ENCODE results near the gene TLR8.

Gene TLR8

DNA sequence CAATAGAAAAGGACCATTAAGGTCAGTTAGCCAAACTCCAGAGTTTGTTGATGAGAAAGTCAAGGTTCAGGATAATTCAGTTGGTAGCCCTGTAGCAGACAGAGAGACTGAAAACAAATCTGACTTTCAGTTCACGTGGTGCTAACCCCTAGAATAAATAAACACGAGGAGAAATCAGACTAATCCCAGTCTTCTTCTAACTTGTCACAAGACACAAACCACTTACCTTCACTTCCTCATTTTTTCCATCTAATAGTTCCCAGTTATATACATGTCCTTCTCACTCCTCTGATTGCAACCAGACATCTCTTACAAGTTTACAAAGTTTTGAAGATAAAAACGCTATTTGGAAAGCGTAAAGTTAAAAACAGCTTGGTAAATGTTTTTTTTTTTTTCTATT, 31.8 kb upstream of the TLR8 start:
- no peak overlapping the region for H3K4me3 ChIP-seq (ENCODE audit: low read depth, low read length)
- TF ChIP-seq, protein P1, sequence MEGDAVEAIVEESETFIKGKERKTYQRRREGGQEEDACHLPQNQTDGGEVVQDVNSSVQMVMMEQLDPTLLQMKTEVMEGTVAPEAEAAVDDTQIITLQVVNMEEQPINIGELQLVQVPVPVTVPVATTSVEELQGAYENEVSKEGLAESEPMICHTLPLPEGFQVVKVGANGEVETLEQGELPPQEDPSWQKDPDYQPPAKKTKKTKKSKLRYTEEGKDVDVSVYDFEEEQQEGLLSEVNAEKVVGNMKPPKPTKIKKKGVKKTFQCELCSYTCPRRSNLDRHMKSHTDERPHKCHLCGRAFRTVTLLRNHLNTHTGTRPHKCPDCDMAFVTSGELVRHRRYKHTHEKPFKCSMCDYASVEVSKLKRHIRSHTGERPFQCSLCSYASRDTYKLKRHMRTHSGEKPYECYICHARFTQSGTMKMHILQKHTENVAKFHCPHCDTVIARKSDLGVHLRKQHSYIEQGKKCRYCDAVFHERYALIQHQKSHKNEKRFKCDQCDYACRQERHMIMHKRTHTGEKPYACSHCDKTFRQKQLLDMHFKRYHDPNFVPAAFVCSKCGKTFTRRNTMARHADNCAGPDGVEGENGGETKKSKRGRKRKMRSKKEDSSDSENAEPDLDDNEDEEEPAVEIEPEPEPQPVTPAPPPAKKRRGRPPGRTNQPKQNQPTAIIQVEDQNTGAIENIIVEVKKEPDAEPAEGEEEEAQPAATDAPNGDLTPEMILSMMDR (IDR thresholded peaks at IDR 0.05; ENCODE audit: low read depth, low read length), result no peak

DNA sequence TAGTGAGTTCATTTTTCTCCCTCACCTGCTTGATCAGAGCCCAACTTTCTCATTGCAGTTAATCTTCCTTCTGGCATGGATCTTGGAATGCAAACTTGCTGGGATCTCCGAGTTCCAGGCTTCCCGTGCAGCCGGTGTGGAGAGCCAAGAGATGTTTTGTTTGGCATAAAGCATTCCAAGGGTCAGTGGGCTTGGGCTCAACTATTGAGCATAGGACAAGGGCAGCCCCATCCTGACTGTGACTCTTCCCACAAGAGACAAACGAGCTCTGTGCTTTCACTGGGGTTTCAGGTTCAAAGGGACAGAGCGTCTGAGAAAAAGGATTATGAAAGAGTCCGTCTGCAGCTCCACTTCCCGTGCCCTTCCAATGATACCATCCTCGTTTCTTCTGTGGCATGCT, 29.0 kb upstream of the TLR8 start:
- TF ChIP-seq, protein P1 (IDR thresholded peaks at IDR 0.05; ENCODE audit: low read depth, low read length), result no peak
- H3K4me3 ChIP-seq (ENCODE audit: low read depth, low read length), result no peak overlapping the region

DNA sequence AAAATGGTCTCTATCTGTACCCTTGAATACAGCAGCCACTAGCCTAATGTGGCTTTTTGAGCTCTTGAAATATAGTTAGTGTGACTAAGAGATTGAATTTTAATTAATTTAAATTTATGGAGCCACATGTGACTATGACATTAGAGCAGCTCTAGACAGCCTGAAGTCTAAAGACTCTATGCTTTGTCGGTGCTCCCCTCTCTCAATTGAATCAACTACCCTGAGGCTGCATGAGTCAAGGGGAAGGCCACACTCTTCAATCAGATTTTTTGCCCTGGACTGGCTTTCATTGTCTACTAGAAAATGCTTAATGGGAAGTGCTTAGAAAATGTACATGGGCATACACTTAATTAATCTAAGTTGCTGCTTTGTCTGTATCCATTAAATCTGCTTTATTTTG, 27.9 kb upstream of the TLR8 start:
- no peak overlapping the region for H3K4me3 ChIP-seq (ENCODE audit: low read depth, low read length)
- TF ChIP-seq, protein P1 (IDR thresholded peaks at IDR 0.05; ENCODE audit: low read depth, low read length), result no peak

DNA sequence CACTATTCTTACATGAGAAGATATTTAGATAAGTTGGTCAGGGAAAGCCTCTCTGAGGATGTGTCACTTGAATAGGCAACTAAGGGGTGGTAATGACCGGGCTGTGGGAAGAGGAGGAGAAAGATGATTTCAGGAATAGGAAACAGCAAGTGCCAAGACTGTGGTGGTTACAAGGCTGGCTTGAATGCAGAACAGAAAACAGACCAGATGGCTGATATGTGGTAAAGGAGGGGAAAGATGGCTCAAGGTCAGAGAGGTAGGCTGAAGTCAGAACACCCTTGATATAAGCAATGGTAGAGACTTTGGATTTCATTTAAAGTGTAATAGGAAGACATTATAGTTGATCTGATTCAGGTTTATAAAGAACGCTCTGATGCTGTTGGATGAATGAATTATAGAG, 24.5 kb upstream of the TLR8 start:
- H3K4me3 ChIP-seq (ENCODE audit: low read depth, low read length), result no peak overlapping the region
- TF ChIP-seq, protein P1 (IDR thresholded peaks at IDR 0.05; ENCODE audit: low read depth, low read length), result no peak

DNA sequence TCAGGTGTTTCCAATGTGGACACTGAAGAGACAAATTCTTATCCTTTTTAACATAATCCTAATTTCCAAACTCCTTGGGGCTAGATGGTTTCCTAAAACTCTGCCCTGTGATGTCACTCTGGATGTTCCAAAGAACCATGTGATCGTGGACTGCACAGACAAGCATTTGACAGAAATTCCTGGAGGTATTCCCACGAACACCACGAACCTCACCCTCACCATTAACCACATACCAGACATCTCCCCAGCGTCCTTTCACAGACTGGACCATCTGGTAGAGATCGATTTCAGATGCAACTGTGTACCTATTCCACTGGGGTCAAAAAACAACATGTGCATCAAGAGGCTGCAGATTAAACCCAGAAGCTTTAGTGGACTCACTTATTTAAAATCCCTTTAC, 20.9 kb upstream of the TLR8 start:
- TF ChIP-seq, protein P1 (IDR thresholded peaks at IDR 0.05; ENCODE audit: low read depth, low read length), result no peak
- no peak overlapping the region for H3K4me3 ChIP-seq (ENCODE audit: low read depth, low read length)

DNA sequence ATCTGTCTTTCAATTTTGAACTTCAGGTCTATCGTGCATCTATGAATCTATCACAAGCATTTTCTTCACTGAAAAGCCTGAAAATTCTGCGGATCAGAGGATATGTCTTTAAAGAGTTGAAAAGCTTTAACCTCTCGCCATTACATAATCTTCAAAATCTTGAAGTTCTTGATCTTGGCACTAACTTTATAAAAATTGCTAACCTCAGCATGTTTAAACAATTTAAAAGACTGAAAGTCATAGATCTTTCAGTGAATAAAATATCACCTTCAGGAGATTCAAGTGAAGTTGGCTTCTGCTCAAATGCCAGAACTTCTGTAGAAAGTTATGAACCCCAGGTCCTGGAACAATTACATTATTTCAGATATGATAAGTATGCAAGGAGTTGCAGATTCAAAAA, 19.9 kb upstream of the TLR8 start:
- TF ChIP-seq, protein P1 (IDR thresholded peaks at IDR 0.05; ENCODE audit: low read depth, low read length), result no peak
- H3K4me3 ChIP-seq (ENCODE audit: low read depth, low read length), result no peak overlapping the region

DNA sequence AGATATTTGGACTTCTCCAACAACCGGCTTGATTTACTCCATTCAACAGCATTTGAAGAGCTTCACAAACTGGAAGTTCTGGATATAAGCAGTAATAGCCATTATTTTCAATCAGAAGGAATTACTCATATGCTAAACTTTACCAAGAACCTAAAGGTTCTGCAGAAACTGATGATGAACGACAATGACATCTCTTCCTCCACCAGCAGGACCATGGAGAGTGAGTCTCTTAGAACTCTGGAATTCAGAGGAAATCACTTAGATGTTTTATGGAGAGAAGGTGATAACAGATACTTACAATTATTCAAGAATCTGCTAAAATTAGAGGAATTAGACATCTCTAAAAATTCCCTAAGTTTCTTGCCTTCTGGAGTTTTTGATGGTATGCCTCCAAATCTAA, 19.3 kb upstream of the TLR8 start:
- TF ChIP-seq, protein P1 (IDR thresholded peaks at IDR 0.05; ENCODE audit: low read depth, low read length), result no peak
- no peak overlapping the region for H3K4me3 ChIP-seq (ENCODE audit: low read depth, low read length)
